ENCODE data around the gene CHD3. TPM values are rescaled to one million over a fixed set of nuclear protein-coding genes. Genes with fewer than 3 reads are reported as not detected.

CHD3 gene
- total RNA-seq, 4 donors from 2014 or later, result 36.1 to 99.9 (median 45.1) TPM

GRCh38 chr17:7854851-7855659, 33.5 kb upstream of the CHD3 start, which contains the start of gene TMEM88:
Gene TMEM88, plus strand, starts transcription at chr17:7855066. Its CDS starts 9 bp downstream, at chr17:7855075.
- TF ChIP-seq CTCF (IDR thresholded peaks at IDR 0.05), result no peak
- TF ChIP-seq POLR2A (IDR thresholded peaks at IDR 0.05), result no peak
- Histone ChIP-seq H3K27ac (peak within 1 kb of the TSS in 3 of 4 donors; percentile 88 to 94 (median 92)), H3K27me3 (no peaks in the 10 kb centered on the region), H3K4me1 (peaks cover 10 to 53% (median 20%) of the 10 kb centered on the region in 4 donors), H3K36me3 (peaks cover 0 to 50% (median 0%) of the 10 kb centered on the region in 3 donors), H3K4me3 (peak within 1 kb of the TSS in 2 of 4 donors; percentile 70 to 77), H3K9me3 (no peaks in the 10 kb centered on the region)
- peak in 1 of 3 donors; percentile 52 for DNase-seq

- H3K4me3 ChIP-seq, result peak overlapping the region in 2 of 4 donors; percentile 70 to 77
- peaks cover 0 to 44% (median 0%) of the 10 kb centered on the region in 3 donors for H3K36me3 ChIP-seq
- H3K27me3 ChIP-seq, result no peaks in the 10 kb centered on the region
- H3K4me1 ChIP-seq, result peaks cover 10 to 51% (median 20%) of the 10 kb centered on the region in 4 donors
- H3K27ac ChIP-seq, result peak overlapping the region in 3 of 4 donors; percentile 88 to 94 (median 92)
- no peaks in the 10 kb centered on the region for H3K9me3 ChIP-seq
- DNase-seq, result peak in 2 of 3 donors; percentile 56 to 57
- TF ChIP-seq POLR2A (IDR thresholded peaks at IDR 0.05), result no peak
- no peak for TF ChIP-seq CTCF (IDR thresholded peaks at IDR 0.05)
Measured at GRCh38 chr17:7855660-7856010, 33.0 kb upstream of the CHD3 start.

GRCh38 chr17:7856011-7856810, 32.4 kb upstream of the CHD3 start:
- Histone ChIP-seq H3K4me1 (peaks cover 8 to 45% (median 19%) of the 10 kb centered on the region in 4 donors), H3K27ac (peak overlapping the region; percentile 87 to 94 (median 90)), H3K36me3 (peaks cover 0 to 38% (median 0%) of the 10 kb centered on the region in 3 donors), H3K9me3 (no peaks in the 10 kb centered on the region), H3K4me3 (peak overlapping the region; percentile 59 to 77 (median 70)), H3K27me3 (no peaks in the 10 kb centered on the region)
- TF ChIP-seq POLR2A (IDR thresholded peaks at IDR 0.05) (no peak), CTCF (IDR thresholded peaks at IDR 0.05) (no peak)
- peak; percentile 31 to 72 (median 71) for DNase-seq

- peaks cover 0 to 34% (median 0%) of the 10 kb centered on the region in 3 donors for H3K36me3 ChIP-seq
- H3K9me3 ChIP-seq, result no peaks in the 10 kb centered on the region
- H3K4me3 ChIP-seq, result peak within 1 kb of the TSS; percentile 59 to 77 (median 70)
- TF ChIP-seq POLR2A (IDR thresholded peaks at IDR 0.05) (peak in 1 of 2 donors; percentile 38), CTCF (IDR thresholded peaks at IDR 0.05) (peak; percentile 27 to 63 (median 44))
- peak; percentile 95 to 99 (median 98) for DNase-seq
- peak within 1 kb of the TSS; percentile 87 to 94 (median 90) for H3K27ac ChIP-seq
- H3K4me1 ChIP-seq, result peaks cover 6 to 39% (median 14%) of the 10 kb centered on the region in 4 donors
- no peaks in the 10 kb centered on the region for H3K27me3 ChIP-seq
Measured at GRCh38 chr17:7856811-7857712, 31.5 kb upstream of the CHD3 start, which contains the start of gene NAA38. Gene NAA38, minus strand, starts transcription at chr17:7857559. Its CDS starts 96 bp downstream, at chr17:7857463.
